ENCODE measurements around the gene TNFRSF14. TPM values are rescaled to one million over a fixed set of nuclear protein-coding genes. Genes with fewer than 3 reads are reported as not detected.
A peak's percentile ranks its signal among the peaks of the same experiment; 100 is the strongest.

Gene TNFRSF14
- total and polyA plus RNA-seq, 2 of the 13 experiments (the other 11 are each of a cell fraction or from before 2014, with no cell fraction given) = 11.9 to 49.9 TPM

GRCh38 chr1:2523891-2524609 is 32.1 kb upstream of the TNFRSF14 start:
- FAIRE-seq (no peak), ATAC-seq (no peak), DNase-seq (ENCODE audit: low spot score) (no peak)
- peaks cover 8 to 29% of the 10 kb centered on the region in 2 experiments; a peak in 4 of 5 replicates for H3K36me3 ChIP-seq (replicated peaks in 1 of 2; ENCODE audit: control insufficient read depth in 1 of 2, insufficient read depth in 2 of 2, low read length in 2 of 2)
- H3K27ac ChIP-seq (ENCODE audit: extremely low read length, insufficient read depth, low read length) = no peak overlapping the region
- intact Hi-C loops (cut with micrococcal nuclease; ENCODE audit: unreplicated experiment) (no loop called here), in situ Hi-C loops (cut with HindIII; ENCODE audit: extremely low pct_ligation_motif_present, low pct_unique_long_range_greater_than_20kb) (loop anchor here (25.0 kb wide), 1 partner anchor 337 kb away; the partner anchor contains the start of gene FAAP20)
- 89% methylated on average over 10 of the region's 10 CpGs for WGBS (ENCODE audit: low lambda C conversion rate)
- peaks cover 60% of the 10 kb centered on the region for H3K4me1 ChIP-seq (ENCODE audit: insufficient read depth, low read length)
- H3K79me2 ChIP-seq (ENCODE audit: insufficient read depth, low read length) = peaks cover 35% of the 10 kb centered on the region
- BruUV-seq (replicated peaks) = no TSS peak
- peak overlapping the region; percentile 92 for H3K4me2 ChIP-seq (ENCODE audit: low read depth, low read length)
- H3K4me3 ChIP-seq (replicated peaks in 1 of 3; ENCODE audit: insufficient read depth in 1 of 3, low read depth in 2 of 3, low read length in 3 of 3) = peak overlapping the region in 1 of 3 experiments; percentile 96; a peak in 2 of 6 replicates
- peaks cover 34% of the 10 kb centered on the region for H4K20me1 ChIP-seq (ENCODE audit: insufficient read depth, low read length)
- H3K9me3 ChIP-seq (ENCODE audit: low read length) = no peaks in the 10 kb centered on the region
- H3K9ac ChIP-seq (ENCODE audit: insufficient read depth, low read depth, low read length) = no peak overlapping the region; the same call in 1 of the 2 replicates
- ChIA-PET POLR2A (interaction anchor here (3.6 kb wide), 1 partner anchor 111 kb away, joined by 16 read pairs; the partner anchor contains the start of gene PEX10), CTCF (ENCODE audit: low intra/inter-chr PET ratio, low total read pairs) (no interaction called here)
- H2AFZ ChIP-seq (ENCODE audit: low read length) = no peak overlapping the region
- TF ChIP-seq ZNF33A (CRISPR knock-in tag; IDR thresholded peaks at IDR 0.05; ENCODE audit: borderline replicate concordance) = no peak
- no peak for TF ChIP-seq ISX (CRISPR knock-in tag; conservative IDR thresholded peaks at IDR 0.05)
- TF ChIP-seq SKI (IDR thresholded peaks at IDR 0.05; ENCODE audit: partially characterized antibody) = no peak
- no peak for TF ChIP-seq SIN3B (IDR thresholded peaks at IDR 0.05; ENCODE audit: low read length)
- no peak for TF ChIP-seq ZNF629 (CRISPR knock-in tag; conservative IDR thresholded peaks at IDR 0.05)
- TF ChIP-seq ZSCAN25 (CRISPR knock-in tag; IDR thresholded peaks at IDR 0.05) = no peak
- no peak for TF ChIP-seq DR1 (CRISPR knock-in tag; IDR thresholded peaks at IDR 0.05)
- TF ChIP-seq, protein P1, sequence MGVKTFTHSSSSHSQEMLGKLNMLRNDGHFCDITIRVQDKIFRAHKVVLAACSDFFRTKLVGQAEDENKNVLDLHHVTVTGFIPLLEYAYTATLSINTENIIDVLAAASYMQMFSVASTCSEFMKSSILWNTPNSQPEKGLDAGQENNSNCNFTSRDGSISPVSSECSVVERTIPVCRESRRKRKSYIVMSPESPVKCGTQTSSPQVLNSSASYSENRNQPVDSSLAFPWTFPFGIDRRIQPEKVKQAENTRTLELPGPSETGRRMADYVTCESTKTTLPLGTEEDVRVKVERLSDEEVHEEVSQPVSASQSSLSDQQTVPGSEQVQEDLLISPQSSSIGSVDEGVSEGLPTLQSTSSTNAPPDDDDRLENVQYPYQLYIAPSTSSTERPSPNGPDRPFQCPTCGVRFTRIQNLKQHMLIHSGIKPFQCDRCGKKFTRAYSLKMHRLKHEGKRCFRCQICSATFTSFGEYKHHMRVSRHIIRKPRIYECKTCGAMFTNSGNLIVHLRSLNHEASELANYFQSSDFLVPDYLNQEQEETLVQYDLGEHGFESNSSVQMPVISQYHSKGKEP (CRISPR knock-in tag; IDR thresholded peaks at IDR 0.05) = no peak
- no peak for TF ChIP-seq MNT (IDR thresholded peaks at IDR 0.05)
- no peak for TF ChIP-seq FUBP1 (CRISPR knock-in tag; IDR thresholded peaks at IDR 0.05; ENCODE audit: borderline replicate concordance)
- TF ChIP-seq TSC22D2 (CRISPR knock-in tag; IDR thresholded peaks at IDR 0.05; ENCODE audit: borderline replicate concordance) = no peak
- TF ChIP-seq GTF3A (CRISPR knock-in tag; conservative IDR thresholded peaks at IDR 0.05) = no peak
- peaks cover 7 to 24% of the 10 kb centered on the region in 2 experiments for H3K27me3 ChIP-seq (ENCODE audit: control insufficient read depth in 1 of 2, insufficient read depth in 2 of 2, low read length in 2 of 2)

All from HepG2 (cell line).